HFFc6 (cell line): ENCODE measurements around the gene ABHD17C. TPM values are rescaled to one million over a fixed set of nuclear protein-coding genes. Genes with fewer than 3 reads are reported as not detected.

Source experiments
- DNase-seq: peaks from one replicate; pipeline ENCODE4 v3.0.0-alpha.2; 2018
- H3K27ac Mint-ChIP-seq: 2 replicates; pipeline ENCODE4 v1.8.0; 2020; ENCODE audit warnings: mild to moderate bottlenecking, mixed read lengths
- H3K27me3 Mint-ChIP-seq: 2 replicates; pipeline ENCODE4 v1.8.0; 2021; ENCODE audit warnings: mild to moderate bottlenecking, moderate library complexity, mixed read lengths; ENCODE audit not compliant: insufficient read depth
- H3K36me3 Mint-ChIP-seq: 2 replicates; pipeline ENCODE4 v1.8.0; 2021; ENCODE audit warnings: low read depth, mixed read lengths
- H3K4me1 Mint-ChIP-seq: 2 replicates; pipeline ENCODE4 v1.8.0; 2020; ENCODE audit warnings: low read depth, mixed read lengths
- H3K4me3 Mint-ChIP-seq: 2 replicates; pipeline ENCODE4 v1.8.0; 2020; ENCODE audit warnings: mild to moderate bottlenecking, moderate library complexity, mixed read lengths
- H3K9me3 Mint-ChIP-seq: 2 replicates; pipeline ENCODE4 v1.8.0; 2020; ENCODE audit warnings: mild to moderate bottlenecking, mixed read lengths
- CTCF ChIP-seq: fragments of 200-600 bp; sonication (generic); IDR thresholded peaks from 2 replicates; pipeline ENCODE4 v1.5.0; 2021; ENCODE audit warnings: antibody characterized with exemption, mild to moderate bottlenecking
- total RNA-seq, 6 experiments: library from RNA; stranded (reverse); fragmentation: NEBNext Ultra II Directional; extraction: Animal tissue kit (Norgen Biotek cat#: 25700); gene quantifications; 2 replicates in 1 of 6; 3 replicates in 5 of 6; pipeline ENCODE4 v1.2.3, GENCODE V29; 2021

ABHD17C gene
- total RNA-seq, 6 experiments from 2014 or later, result 8.5 to 21.4 (median 15.9) TPM

- DNase-seq, result no peak
Observed at GRCh38 chr15:80745888-80746287, 50.8 kb downstream of the ABHD17C start.

GRCh38 chr15:80747317-80748053 lies 52.4 kb downstream of the ABHD17C start:
- H3K36me3 Mint-ChIP-seq, result peaks cover 28% of the 10 kb centered on the region
- H3K4me3 Mint-ChIP-seq, result no peak overlapping the region
- no peaks in the 10 kb centered on the region; the same call in 1 of the 2 replicates for H3K27me3 Mint-ChIP-seq
- TF ChIP-seq CTCF, result no peak
- peak overlapping the region; percentile 21; the same call in 1 of the 2 replicates for H3K27ac Mint-ChIP-seq
- peaks cover 63% of the 10 kb centered on the region for H3K4me1 Mint-ChIP-seq
- no peaks in the 10 kb centered on the region for H3K9me3 Mint-ChIP-seq
- DNase-seq, result no peak

More at GRCh38 chr15:80745888-80746287, 50.8 kb downstream of the ABHD17C start:
- no peaks in the 10 kb centered on the region for H3K9me3 Mint-ChIP-seq
- H3K4me3 Mint-ChIP-seq, result peak overlapping the region; percentile 44
- no peaks in the 10 kb centered on the region; the same call in 1 of the 2 replicates for H3K27me3 Mint-ChIP-seq
- TF ChIP-seq CTCF, result no peak
- H3K27ac Mint-ChIP-seq, result peak overlapping the region; percentile 84
- H3K4me1 Mint-ChIP-seq, result peaks cover 66% of the 10 kb centered on the region
- peaks cover 30% of the 10 kb centered on the region for H3K36me3 Mint-ChIP-seq

- Mint-ChIP-seq H3K9me3 (no peaks in the 10 kb centered on the region), H3K4me3 (no peak overlapping the region), H3K27ac (peak overlapping the region; percentile 8; the same call in 1 of the 2 replicates), H3K36me3 (peaks cover 32% of the 10 kb centered on the region), H3K4me1 (peaks cover 42% of the 10 kb centered on the region), H3K27me3 (no peaks in the 10 kb centered on the region; the same call in 1 of the 2 replicates)
- peak; percentile 75 for DNase-seq
- TF ChIP-seq CTCF, result 0 out of 2 replicates have a peak, but pooled peaks have one; percentile 11
Observed at GRCh38 chr15:80749589-80749988, 54.5 kb downstream of the ABHD17C start.

- Mint-ChIP-seq H3K4me3 (no peak overlapping the region), H3K4me1 (peaks cover 32% of the 10 kb centered on the region), H3K27me3 (no peaks in the 10 kb centered on the region; the same call in 1 of the 2 replicates), H3K9me3 (no peaks in the 10 kb centered on the region), H3K36me3 (peaks cover 36% of the 10 kb centered on the region), H3K27ac (no peak overlapping the region)
- no peak for TF ChIP-seq CTCF
- no peak for DNase-seq
Observed at GRCh38 chr15:80750575-80750974, 55.5 kb downstream of the ABHD17C start.

GRCh38 chr15:80752204-80752603 lies 57.1 kb downstream of the ABHD17C start:
- peaks cover 21% of the 10 kb centered on the region for H3K4me1 Mint-ChIP-seq
- H3K27me3 Mint-ChIP-seq, result no peaks in the 10 kb centered on the region
- H3K27ac Mint-ChIP-seq, result no peak overlapping the region
- H3K36me3 Mint-ChIP-seq, result peaks cover 34% of the 10 kb centered on the region
- no peak overlapping the region for H3K4me3 Mint-ChIP-seq
- no peaks in the 10 kb centered on the region for H3K9me3 Mint-ChIP-seq
- TF ChIP-seq CTCF, result no peak
- DNase-seq, result no peak
